ENCODE data around the gene SATB2.

GRCh38 chr2:199282309-199282708 lies 175.4 kb downstream of the SATB2 start:
- TF ChIP-seq CTCF (IDR thresholded peaks at IDR 0.05) = no peak
- no peak for TF ChIP-seq ZFX (IDR thresholded peaks at IDR 0.05; ENCODE audit: borderline replicate concordance)
